Activated CD8-positive, alpha-beta T cell treated with anti-CD3 and anti-CD28 coated beads for 36 hours (primary cell): ENCODE data around the gene ADARB2. TPM values are rescaled to one million over a fixed set of nuclear protein-coding genes. Genes with fewer than 3 reads are reported as not detected.

Experiments used
- ATAC-seq: fragments of 200-7000 bp; cut with Tn5 transposase; one replicate; pipeline ENCODE4 v1.10.0; 2021; ENCODE audit warnings: mild to moderate bottlenecking, moderate library complexity
- CTCF ChIA-PET: fragments of 350-600 bp; sonication (Branson Sonifier 250); formaldehyde crosslinking; loops from one replicate; lab custom pipeline; 2021; ENCODE audit warnings: antibody characterized with exemption; lab: Charles Lee
- POLR2A ChIA-PET: fragments of 350-600 bp; sonication (Branson Sonifier 250); formaldehyde crosslinking; loops from one replicate; lab custom pipeline; 2021; ENCODE audit warnings: antibody characterized with exemption; lab: Charles Lee
- DNase-seq: peaks from one replicate; pipeline ENCODE4 v3.0.0-alpha.2; 2020
- H3K27ac Mint-ChIP-seq: one replicate; pipeline ENCODE4 v1.8.0; 2021; ENCODE audit warnings: mild to moderate bottlenecking, mixed read lengths
- H3K27me3 Mint-ChIP-seq: one replicate; pipeline ENCODE4 v1.8.0; 2021; ENCODE audit warnings: mixed read lengths
- H3K36me3 Mint-ChIP-seq: one replicate; pipeline ENCODE4 v1.8.0; 2021; ENCODE audit warnings: low read depth, mixed read lengths
- H3K4me1 Mint-ChIP-seq: one replicate; pipeline ENCODE4 v1.8.0; 2021; ENCODE audit warnings: low read depth, mixed read lengths
- H3K4me3 Mint-ChIP-seq: one replicate; pipeline ENCODE4 v1.8.0; 2021; ENCODE audit warnings: mild to moderate bottlenecking, moderate library complexity, mixed read lengths
- H3K9me3 Mint-ChIP-seq: one replicate; pipeline ENCODE4 v1.8.0; 2021; ENCODE audit warnings: mixed read lengths
- CTCF ChIP-seq: fragments of 200-600 bp; IDR thresholded peaks from one replicate; pipeline ENCODE4 v1.8.0; 2022; ENCODE audit warnings: antibody characterized with exemption, mild to moderate bottlenecking
- intact Hi-C: fragments of 100-400 bp; cut with micrococcal nuclease; formaldehyde crosslinking; loops from one replicate; pipeline ENCODE4 v1.10.0; 2022
- total RNA-seq, 2 experiments: library from RNA; stranded (reverse); gene quantifications; one replicate each; pipeline ENCODE4 v1.2.3, GENCODE V29; 2021

Gene ADARB2
- total RNA-seq, 2 experiments from 2014 or later = 1.3 to 1.6 TPM

- no peaks in the 10 kb centered on the region for H3K36me3 Mint-ChIP-seq
- H3K4me3 Mint-ChIP-seq = no peak overlapping the region
- ATAC-seq = peak; percentile 77
- no peaks in the 10 kb centered on the region for H3K4me1 Mint-ChIP-seq
- no peak overlapping the region for H3K27ac Mint-ChIP-seq
- intact Hi-C loops = no loop called here
- POLR2A ChIA-PET = no interaction called here
- no peak for TF ChIP-seq CTCF
- H3K27me3 Mint-ChIP-seq = no peaks in the 10 kb centered on the region
- CTCF ChIA-PET = no interaction called here
- H3K9me3 Mint-ChIP-seq = no peaks in the 10 kb centered on the region
- DNase-seq = no peak
Measured at GRCh38 chr10:1499359-1499957, 237.9 kb downstream of the ADARB2 start.

- ChIA-PET CTCF (no interaction called here), POLR2A (no interaction called here)
- H3K4me3 Mint-ChIP-seq = no peak overlapping the region
- no peaks in the 10 kb centered on the region for H3K27me3 Mint-ChIP-seq
- no peaks in the 10 kb centered on the region for H3K36me3 Mint-ChIP-seq
- no peak overlapping the region for H3K27ac Mint-ChIP-seq
- no peaks in the 10 kb centered on the region for H3K4me1 Mint-ChIP-seq
- intact Hi-C loops = no loop called here
- no peak for TF ChIP-seq CTCF
- no peak for DNase-seq
- peak; percentile 50 for ATAC-seq
- no peaks in the 10 kb centered on the region for H3K9me3 Mint-ChIP-seq
Measured at GRCh38 chr10:1498746-1499358, 238.5 kb downstream of the ADARB2 start.

GRCh38 chr10:1495915-1496517, 241.3 kb downstream of the ADARB2 start:
- ChIA-PET POLR2A (no interaction called here), CTCF (no interaction called here)
- Mint-ChIP-seq H3K27me3 (no peaks in the 10 kb centered on the region), H3K4me3 (no peak overlapping the region), H3K36me3 (no peaks in the 10 kb centered on the region), H3K4me1 (no peaks in the 10 kb centered on the region), H3K9me3 (no peaks in the 10 kb centered on the region), H3K27ac (no peak overlapping the region)
- DNase-seq (no peak), ATAC-seq (no peak)
- intact Hi-C loops = no loop called here
- no peak for TF ChIP-seq CTCF

- H3K36me3 Mint-ChIP-seq = no peaks in the 10 kb centered on the region
- ATAC-seq (no peak), DNase-seq (no peak)
- H3K4me3 Mint-ChIP-seq = no peak overlapping the region
- ChIA-PET POLR2A (no interaction called here), CTCF (no interaction called here)
- no peak for TF ChIP-seq CTCF
- no peaks in the 10 kb centered on the region for H3K27me3 Mint-ChIP-seq
- H3K27ac Mint-ChIP-seq = no peak overlapping the region
- no peaks in the 10 kb centered on the region for H3K9me3 Mint-ChIP-seq
- H3K4me1 Mint-ChIP-seq = no peaks in the 10 kb centered on the region
- intact Hi-C loops = no loop called here
Measured at GRCh38 chr10:1492641-1493040, 244.7 kb downstream of the ADARB2 start.

GRCh38 chr10:1491901-1492300, 245.4 kb downstream of the ADARB2 start:
- intact Hi-C loops = no loop called here
- POLR2A ChIA-PET = no interaction called here

More at GRCh38 chr10:1491901-1492300, 245.4 kb downstream of the ADARB2 start:
- no peaks in the 10 kb centered on the region for H3K36me3 Mint-ChIP-seq
- H3K27me3 Mint-ChIP-seq = no peaks in the 10 kb centered on the region
- ATAC-seq = no peak
- no peak for TF ChIP-seq CTCF
- H3K9me3 Mint-ChIP-seq = no peaks in the 10 kb centered on the region
- DNase-seq = no peak
- no peak overlapping the region for H3K27ac Mint-ChIP-seq
- CTCF ChIA-PET = no interaction called here
- H3K4me1 Mint-ChIP-seq = no peaks in the 10 kb centered on the region
- H3K4me3 Mint-ChIP-seq = no peak overlapping the region
